Retinal pigment epithelial cell (primary cell): ENCODE results near the gene UBE2J2.

Source experiments
- DNase-seq: peaks from one replicate; pipeline ENCODE4 v3.0.0-alpha.2; 2010; ENCODE audit warnings: low read depth
- H3K4me3 ChIP-seq: 2 replicates; pipeline ENCODE4 v1.5.1; 2011; ENCODE audit warnings: mild to moderate bottlenecking, low read length, control low read depth, moderate library complexity
- CTCF ChIP-seq: conservative IDR thresholded peaks from 2 replicates; pipeline ENCODE4 v1.5.1; 2011; ENCODE audit warnings: low read depth, low read length, control low read depth, inconsistent platforms

UBE2J2 gene

DNA sequence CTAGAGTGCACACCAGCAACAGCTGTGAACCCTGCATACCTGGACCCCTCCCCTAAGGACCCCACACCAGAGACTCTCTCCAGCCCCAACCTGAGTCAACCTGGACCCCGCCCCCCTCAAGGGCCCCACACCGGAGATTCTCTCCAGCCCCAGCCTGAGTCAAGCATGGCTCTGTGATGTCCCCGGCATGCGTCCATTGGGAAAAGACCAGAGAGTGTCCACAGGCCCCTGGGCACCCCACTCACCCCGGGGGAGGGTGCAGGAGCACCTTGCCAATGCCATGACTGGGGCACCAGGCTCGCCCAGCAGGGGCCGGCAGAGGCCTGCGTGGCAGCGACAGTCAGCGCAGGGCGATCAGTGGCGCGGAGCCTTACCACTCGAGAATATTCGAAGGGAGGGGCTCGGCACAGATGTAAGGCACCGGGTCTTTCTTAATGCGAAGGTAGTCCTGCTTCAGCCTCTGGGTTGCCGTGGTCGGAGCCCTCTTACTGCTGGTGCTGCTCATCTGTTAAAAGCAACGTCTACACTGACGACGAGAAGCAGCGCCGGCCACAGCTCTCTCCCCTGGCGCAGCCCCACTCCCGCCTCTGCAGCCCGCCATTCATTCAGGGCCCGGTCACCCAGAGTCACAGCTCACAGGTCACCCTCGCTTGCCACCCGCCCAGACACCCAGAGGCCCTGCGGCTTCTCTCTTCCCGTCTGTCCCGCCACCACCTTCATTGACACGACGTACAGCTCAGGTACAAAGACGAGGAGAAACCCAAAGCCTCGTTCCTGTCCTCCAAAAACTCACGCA lies 6.0 kb downstream of the UBE2J2 start:
- H3K4me3 ChIP-seq: no peak overlapping the region
- no peak for TF ChIP-seq CTCF
- DNase-seq: no peak

GRCh38 chr1:1264868-1265272 lies 8.8 kb downstream of the UBE2J2 start:
- peak; percentile 88 for DNase-seq
- TF ChIP-seq CTCF: peak; percentile 53

DNA sequence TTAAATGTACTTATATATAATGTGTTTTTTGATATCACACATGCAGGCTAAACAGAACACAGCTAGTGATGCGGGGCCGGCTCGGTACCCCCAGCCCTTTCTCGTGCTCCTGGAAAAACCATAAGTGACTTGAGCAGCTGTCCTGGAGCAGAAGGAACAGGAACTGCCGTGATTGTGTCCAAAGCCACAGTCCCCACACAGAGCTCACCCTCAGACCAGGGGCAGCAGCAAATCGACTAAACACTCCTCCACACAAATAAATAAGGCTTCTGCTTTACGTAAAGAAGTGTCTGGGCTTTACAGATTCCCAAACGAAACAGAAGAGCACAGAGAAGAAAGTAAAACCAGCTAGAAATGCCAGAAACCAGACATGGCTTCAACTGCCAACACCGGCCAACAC lies 9.6 kb downstream of the UBE2J2 start:
- DNase-seq: no peak
- TF ChIP-seq CTCF: no peak
- H3K4me3 ChIP-seq: no peak overlapping the region

More at GRCh38 chr1:1264868-1265272, 8.8 kb downstream of the UBE2J2 start:
- H3K4me3 ChIP-seq: no peak overlapping the region

DNA sequence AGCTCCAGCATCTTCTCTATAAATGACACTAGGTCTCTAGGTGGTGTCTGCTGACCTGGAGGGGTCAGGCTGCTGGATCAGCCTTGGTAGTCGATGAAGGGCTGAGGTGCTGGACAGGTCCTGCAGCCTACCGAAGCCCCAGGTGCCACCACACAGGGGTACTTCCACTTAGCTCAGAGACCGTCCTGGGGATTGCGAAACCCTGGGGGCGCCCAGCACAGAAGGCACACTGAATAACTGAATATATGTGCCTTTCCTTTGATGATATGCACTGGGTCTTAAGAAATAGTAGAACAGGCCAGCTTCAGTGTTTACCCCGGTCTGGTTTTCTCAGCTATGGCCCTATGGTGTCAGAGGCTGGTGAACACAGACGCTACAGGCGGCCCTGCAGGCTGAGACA lies 10.9 kb downstream of the UBE2J2 start:
- no peak for TF ChIP-seq CTCF
- no peak overlapping the region for H3K4me3 ChIP-seq
- no peak for DNase-seq

DNA sequence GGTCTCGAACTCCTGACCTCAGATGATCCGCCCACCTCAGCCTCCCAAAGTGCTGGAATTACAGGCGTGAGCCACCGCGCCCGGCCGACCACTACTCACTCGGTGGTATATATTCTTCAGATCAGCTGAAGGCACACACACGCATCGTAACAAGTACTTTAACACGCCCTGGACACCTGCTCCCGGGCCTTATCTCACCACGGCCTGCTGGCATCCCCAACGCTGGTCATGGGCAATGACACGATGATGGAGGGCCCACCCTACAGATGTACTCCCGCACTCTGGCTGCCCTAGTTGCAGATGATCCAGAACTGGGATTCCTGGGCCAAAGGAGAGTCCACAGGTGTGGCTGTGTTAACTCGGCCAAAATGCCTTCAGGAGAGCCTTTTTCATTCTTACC lies 11.6 kb downstream of the UBE2J2 start:
- no peak for DNase-seq
- no peak for TF ChIP-seq CTCF
- H3K4me3 ChIP-seq: no peak overlapping the region

DNA sequence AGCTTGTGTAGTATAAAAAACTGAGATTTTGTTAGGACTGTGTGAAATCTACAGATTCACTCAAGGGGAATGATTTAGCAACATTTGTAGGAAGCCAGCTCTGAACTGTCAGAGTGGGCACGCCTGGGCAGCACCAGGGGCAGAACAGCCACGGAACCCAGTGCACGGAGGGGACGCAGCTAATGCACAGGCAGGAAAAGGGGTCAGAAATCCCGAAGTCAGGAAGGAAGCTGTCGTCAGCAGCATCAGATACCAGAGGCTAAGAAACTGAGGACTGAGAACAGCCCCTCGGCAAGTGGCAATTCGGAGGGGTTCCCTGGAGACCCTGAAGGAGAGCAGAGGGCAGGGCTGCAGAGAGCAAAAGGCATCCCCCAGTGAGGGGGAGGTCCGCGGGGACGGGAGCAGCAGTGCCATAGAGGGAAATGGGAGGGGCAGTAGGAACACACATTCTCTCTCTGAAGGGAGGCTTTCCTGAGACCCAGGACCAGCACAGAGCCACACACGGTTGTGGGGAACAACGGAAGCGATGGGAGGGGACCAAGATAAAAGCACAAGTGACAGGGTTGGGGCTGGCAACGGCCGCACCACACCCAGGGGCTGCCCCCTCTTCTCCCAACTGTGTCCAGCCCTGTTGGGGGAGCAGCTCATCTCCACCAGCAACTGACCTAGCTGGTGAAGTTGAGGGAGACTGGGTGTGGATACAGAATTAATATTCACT lies 12.7 kb downstream of the UBE2J2 start:
- no peak for DNase-seq
- H3K4me3 ChIP-seq: no peak overlapping the region
- no peak for TF ChIP-seq CTCF
